Mesodermal cell (in vitro differentiated cells): ENCODE results near the gene SMAD6.

Source experiments
- H3K27ac ChIP-seq: 2 replicates; pipeline ENCODE4 v1.7.0; 2013; ENCODE audit warnings: mild to moderate bottlenecking, low read depth, low read length, moderate library complexity; ENCODE audit not compliant: severe bottlenecking
- H3K36me3 ChIP-seq: 2 replicates; pipeline ENCODE4 v1.7.1; 2013; ENCODE audit warnings: mild to moderate bottlenecking, low read length, moderate library complexity; ENCODE audit not compliant: control insufficient read depth, insufficient read depth
- H3K4me1 ChIP-seq: one replicate; pipeline ENCODE4 v1.7.1; 2013; ENCODE audit warnings: mild to moderate bottlenecking, low read length; ENCODE audit not compliant: insufficient read depth, control insufficient read depth, poor library complexity, severe bottlenecking
- H3K4me3 ChIP-seq: 2 replicates; pipeline ENCODE4 v1.7.0; 2013; ENCODE audit warnings: low read length, control low read depth, mild to moderate bottlenecking; ENCODE audit not compliant: insufficient read depth, poor library complexity, severe bottlenecking; ENCODE audit errors: extremely low read depth
- H3K9me3 ChIP-seq: 2 replicates; pipeline ENCODE4 v1.7.1; 2013; ENCODE audit warnings: mild to moderate bottlenecking, low read length, moderate library complexity; ENCODE audit not compliant: control insufficient read depth
- WGBS, 2 experiments: methylation state at CpG; one replicate each; pipeline ENCODE4 v1.1.5; 2013; ENCODE audit warnings: missing lambda C conversion rate in 2 of 2; ENCODE audit not compliant: insufficient coverage in 2 of 2; 5-methylcytosine and 5-hydroxymethylcytosine counted together

Gene SMAD6

DNA sequence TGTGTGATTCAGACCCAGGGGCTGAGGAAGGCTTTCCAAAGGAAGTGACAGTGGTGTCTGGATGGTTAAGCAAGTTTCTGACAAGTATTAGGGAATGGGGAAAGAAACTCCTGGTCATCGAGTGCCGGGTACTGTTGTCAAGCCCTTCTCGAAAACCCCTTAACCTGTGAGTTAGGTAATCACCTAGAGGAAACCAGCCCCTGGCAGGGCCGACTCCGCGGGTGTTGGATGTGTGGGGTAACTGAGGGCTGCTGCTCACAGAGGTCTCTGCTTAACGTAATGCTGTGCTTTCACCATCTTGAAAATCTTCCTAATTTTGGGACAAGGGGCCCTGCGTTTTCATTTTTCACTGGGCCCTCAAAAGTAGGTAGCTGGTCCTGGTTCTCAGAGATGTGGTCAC lies 67.0 kb downstream of the SMAD6 start:
- WGBS, 2 experiments, result 97 to 100% methylated on average over 8 of the region's 8 CpGs
- no peak overlapping the region for H3K27ac ChIP-seq
- H3K36me3 ChIP-seq, result peaks cover 79% of the 10 kb centered on the region
- H3K9me3 ChIP-seq, result no peaks in the 10 kb centered on the region
- H3K4me3 ChIP-seq, result no peak overlapping the region
- peaks cover 57% of the 10 kb centered on the region for H3K4me1 ChIP-seq

- no peaks in the 10 kb centered on the region for H3K9me3 ChIP-seq
- H3K27ac ChIP-seq, result peak overlapping the region; percentile 63
- no peak overlapping the region for H3K4me3 ChIP-seq
- H3K4me1 ChIP-seq, result peaks cover 68% of the 10 kb centered on the region
- WGBS, 2 experiments, result 78 to 80% methylated on average over 10 to 13 of the region's 14 CpGs
- peaks cover 78% of the 10 kb centered on the region for H3K36me3 ChIP-seq
These were observed 68.7 kb downstream of the SMAD6 start for GRCh38 chr15:66770518-66771350.

DNA sequence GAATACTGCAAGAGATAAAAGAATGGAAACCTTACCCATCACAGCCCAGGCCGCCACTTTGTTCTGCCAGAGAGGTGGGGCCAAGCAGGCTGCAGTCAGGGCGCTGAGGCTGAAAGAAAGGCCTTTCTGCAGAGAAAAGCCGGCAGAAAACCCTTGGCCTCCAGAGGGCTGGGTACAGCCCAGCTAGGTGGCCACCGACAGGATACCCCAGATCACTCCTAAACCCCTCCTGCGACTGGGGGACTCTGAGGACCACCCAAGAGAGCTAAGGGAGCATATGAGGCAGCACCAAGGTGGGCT lies 69.3 kb downstream of the SMAD6 start:
- H3K9me3 ChIP-seq, result no peaks in the 10 kb centered on the region
- WGBS, 2 experiments, result 71 to 78% methylated on average over 4 of the region's 5 CpGs
- H3K4me3 ChIP-seq, result no peak overlapping the region
- H3K4me1 ChIP-seq, result peaks cover 66% of the 10 kb centered on the region
- H3K27ac ChIP-seq, result peak overlapping the region; percentile 63
- peaks cover 78% of the 10 kb centered on the region for H3K36me3 ChIP-seq

DNA sequence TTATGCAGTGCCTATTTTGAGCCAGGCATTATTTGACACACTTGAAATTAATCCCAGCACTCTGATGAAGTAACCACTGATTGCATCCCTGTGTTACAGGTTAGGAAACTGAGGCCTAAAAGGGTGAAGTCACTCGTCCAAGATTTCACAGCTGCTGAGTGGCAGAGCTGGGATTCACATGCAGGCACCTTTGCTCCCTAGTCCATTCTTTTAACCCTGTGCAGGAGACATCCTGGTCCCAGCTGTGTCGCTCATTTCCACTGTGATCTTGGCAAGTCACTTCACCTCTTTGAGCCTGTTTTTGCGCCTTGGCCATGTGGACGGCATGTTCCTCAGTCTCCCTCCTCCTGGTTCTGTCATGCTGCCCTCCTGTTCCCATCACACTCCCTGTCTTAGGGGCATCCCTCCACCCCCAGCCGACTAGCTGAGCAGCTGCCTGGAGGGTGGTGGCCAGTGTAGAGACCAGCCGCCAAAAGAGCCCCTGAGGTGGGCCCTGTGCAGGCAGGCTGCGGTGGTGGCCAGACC lies 70.6 kb downstream of the SMAD6 start:
- Histone ChIP-seq H3K4me3 (no peak overlapping the region), H3K36me3 (peaks cover 78% of the 10 kb centered on the region), H3K4me1 (peaks cover 77% of the 10 kb centered on the region), H3K27ac (peak overlapping the region; percentile 71), H3K9me3 (no peaks in the 10 kb centered on the region)
- 79 to 88% methylated on average over 5 to 7 of the region's 7 CpGs for WGBS, 2 experiments

GRCh38 chr15:66773129-66773873 lies 71.3 kb downstream of the SMAD6 start:
- H3K9me3 ChIP-seq, result no peaks in the 10 kb centered on the region
- H3K27ac ChIP-seq, result peak overlapping the region; percentile 80
- H3K36me3 ChIP-seq, result peaks cover 78% of the 10 kb centered on the region
- no peak overlapping the region for H3K4me3 ChIP-seq
- peaks cover 83% of the 10 kb centered on the region for H3K4me1 ChIP-seq
- 50 to 75% methylated on average over 4 to 11 of the region's 12 CpGs for WGBS, 2 experiments

- Histone ChIP-seq H3K9me3 (no peaks in the 10 kb centered on the region), H3K4me1 (peaks cover 90% of the 10 kb centered on the region), H3K4me3 (no peak overlapping the region), H3K27ac (peak overlapping the region; percentile 80), H3K36me3 (peaks cover 78% of the 10 kb centered on the region)
- WGBS, 2 experiments, result 53 to 57% methylated on average over 18 of the region's 19 CpGs
These were observed 72.2 kb downstream of the SMAD6 start for GRCh38 chr15:66774001-66774814.

DNA sequence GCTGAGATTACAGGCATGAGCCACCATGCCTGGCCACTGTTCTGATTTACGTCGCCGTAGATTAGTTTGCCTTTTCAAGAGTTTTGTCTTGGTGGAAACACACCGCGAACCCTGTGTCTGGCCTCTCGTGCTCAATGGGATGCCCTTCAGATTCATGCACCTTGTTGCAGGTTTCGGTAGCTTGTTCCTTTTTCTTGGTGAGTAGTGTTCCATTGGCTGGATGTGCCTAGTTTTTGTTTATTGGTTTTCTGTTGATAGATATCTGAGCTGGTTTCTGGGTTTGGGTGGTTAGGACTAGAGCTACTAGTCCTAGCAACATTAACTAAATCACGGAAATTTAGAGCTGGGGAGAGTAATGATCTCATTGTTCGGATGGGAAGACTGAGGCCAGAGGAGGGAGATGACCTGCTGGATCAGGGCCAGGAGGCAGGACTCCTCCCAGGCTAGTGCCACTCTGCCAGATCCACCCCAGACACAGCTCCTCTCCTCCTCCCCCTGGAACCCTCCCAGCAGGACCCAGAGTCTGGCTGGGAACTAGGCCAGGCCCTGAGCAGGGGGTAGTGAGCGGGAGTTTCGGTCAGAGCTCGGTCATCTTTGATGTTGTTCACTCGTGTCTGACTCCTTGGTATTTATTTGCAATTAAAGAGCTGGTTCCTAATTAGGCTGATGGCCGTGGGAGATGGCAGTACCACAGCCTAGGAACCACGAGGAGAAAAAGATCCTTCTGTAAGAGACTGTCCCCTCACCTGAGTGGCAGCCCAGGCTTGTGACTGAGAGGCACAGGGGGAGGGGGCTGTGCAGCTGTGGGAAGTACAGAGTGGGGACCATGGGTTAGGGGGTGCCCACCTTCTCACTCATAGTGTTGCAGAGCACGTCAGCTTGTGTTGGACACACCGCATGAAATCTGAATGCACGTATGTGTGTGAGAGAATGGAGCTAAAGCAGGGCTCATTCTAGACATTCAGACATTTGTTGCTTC lies 73.4 kb downstream of the SMAD6 start:
- Histone ChIP-seq H3K27ac (peak overlapping the region; percentile 29), H3K4me1 (peaks cover 91% of the 10 kb centered on the region), H3K36me3 (peaks cover 80% of the 10 kb centered on the region), H3K9me3 (no peaks in the 10 kb centered on the region), H3K4me3 (no peak overlapping the region)
- 88 to 95% methylated on average over 8 to 17 of the region's 18 CpGs for WGBS, 2 experiments

GRCh38 chr15:66777054-66777453 lies 75.0 kb downstream of the SMAD6 start:
- Histone ChIP-seq H3K4me1 (peaks cover 80% of the 10 kb centered on the region), H3K4me3 (no peak overlapping the region), H3K27ac (no peak overlapping the region), H3K36me3 (peaks cover 92% of the 10 kb centered on the region), H3K9me3 (no peaks in the 10 kb centered on the region)
- 100% methylated on average over 3 to 5 of the region's 6 CpGs for WGBS, 2 experiments

DNA sequence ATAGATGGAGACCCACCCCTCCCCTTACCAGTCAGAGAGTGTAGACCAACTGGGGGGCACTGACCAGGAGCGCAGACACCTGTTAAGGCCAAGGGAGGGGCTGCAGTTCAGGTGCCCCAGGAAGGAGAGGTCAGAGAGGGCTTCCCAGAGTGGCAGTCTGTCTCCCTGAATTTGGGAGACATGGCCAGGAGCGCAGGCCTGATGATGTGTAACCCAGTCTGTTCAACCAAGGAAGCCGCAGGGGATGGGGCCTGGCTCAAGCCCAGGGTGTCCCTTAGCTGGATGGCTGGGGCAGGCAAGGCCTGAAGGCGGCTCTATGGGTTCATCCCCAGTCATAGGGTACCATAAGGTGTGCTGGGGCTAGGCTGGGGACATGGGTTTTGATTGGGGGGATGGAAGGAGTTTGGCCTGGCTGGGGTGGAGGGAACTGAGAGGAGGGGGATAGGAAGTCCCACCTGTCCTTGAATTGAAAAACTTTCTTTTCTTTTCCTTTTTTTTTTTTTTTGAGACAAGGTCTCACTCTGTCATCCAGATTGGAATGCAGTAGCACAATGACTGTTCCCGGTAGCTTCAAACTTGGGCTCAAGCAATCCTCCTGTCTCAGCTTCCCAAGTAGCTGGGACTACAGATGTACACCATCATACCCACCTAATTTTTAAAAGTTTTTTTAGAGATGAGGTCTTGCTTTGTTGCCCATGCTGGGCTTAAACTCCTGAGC lies 75.7 kb downstream of the SMAD6 start:
- peak overlapping the region; percentile 36 for H3K27ac ChIP-seq
- H3K4me3 ChIP-seq, result no peak overlapping the region
- H3K36me3 ChIP-seq, result peaks cover 95% of the 10 kb centered on the region
- peaks cover 79% of the 10 kb centered on the region for H3K4me1 ChIP-seq
- 96 to 98% methylated on average over 5 of the region's 5 CpGs for WGBS, 2 experiments
- H3K9me3 ChIP-seq, result no peaks in the 10 kb centered on the region
